Naive thymus-derived CD4-positive, alpha-beta T cell (primary cell): ENCODE measurements around the gene KRTAP13-3. TPM values are rescaled to one million over a fixed set of nuclear protein-coding genes. Genes with fewer than 3 reads are reported as not detected.

Source experiments
- polyA plus RNA-seq, 2 donors: library from polyadenylated mRNA; unstranded; fragments of 300-500 nt; fragmentation: Illumina TruSeq; gene quantifications; one replicate each; pipeline ENCODE4 v1.2.3, GENCODE V29; 2021
- total RNA-seq, 6 experiments: library from RNA in 5 of 6; stranded (reverse) in 5 of 6; gene quantifications; 1 replicate in 5 of 6; 2 replicates in 1 of 6; pipeline ENCODE4 v1.2.3 and lab custom pipeline; 2021 to 2026

The KRTAP13-3 gene
- total and polyA plus RNA-seq, 7 experiments from 2014 or later, result not detected

Other genes with a start within 250 kb of the KRTAP13-3 start
- gene CLDN8, start 209.8 kb downstream of the KRTAP13-3 start, total RNA-seq, result not detected
- gene CLDN8, start 209.8 kb downstream of the KRTAP13-3 start, polyA plus RNA-seq, result not detected
- gene KRTAP24-1, start 143.0 kb downstream of the KRTAP13-3 start, total RNA-seq, result not detected
- gene KRTAP24-1, start 143.0 kb downstream of the KRTAP13-3 start, polyA plus RNA-seq, result not detected
- gene KRTAP25-1, start 136.4 kb downstream of the KRTAP13-3 start, total RNA-seq, result not detected
- gene KRTAP25-1, start 136.4 kb downstream of the KRTAP13-3 start, polyA plus RNA-seq, result not detected
- not detected for gene KRTAP26-1, start 105.6 kb downstream of the KRTAP13-3 start, total RNA-seq
- not detected for gene KRTAP26-1, start 105.6 kb downstream of the KRTAP13-3 start, polyA plus RNA-seq
- gene KRTAP27-1, start 88.2 kb downstream of the KRTAP13-3 start, total RNA-seq, result not detected
- not detected for gene KRTAP27-1, start 88.2 kb downstream of the KRTAP13-3 start, polyA plus RNA-seq
- gene KRTAP23-1, start 77.3 kb downstream of the KRTAP13-3 start, total RNA-seq, result not detected
- gene KRTAP23-1, start 77.3 kb downstream of the KRTAP13-3 start, polyA plus RNA-seq, result not detected
- not detected for gene KRTAP13-2, start 53.7 kb downstream of the KRTAP13-3 start, total RNA-seq
- not detected for gene KRTAP13-2, start 53.7 kb downstream of the KRTAP13-3 start, polyA plus RNA-seq
- not detected for gene KRTAP13-1, start 29.9 kb downstream of the KRTAP13-3 start, total RNA-seq
- not detected for gene KRTAP13-1, start 29.9 kb downstream of the KRTAP13-3 start, polyA plus RNA-seq
- not detected for gene KRTAP13-4, start 4.3 kb upstream of the KRTAP13-3 start, total RNA-seq
- gene KRTAP13-4, start 4.3 kb upstream of the KRTAP13-3 start, polyA plus RNA-seq, result not detected
- not detected for gene KRTAP15-1, start 14.3 kb upstream of the KRTAP13-3 start, total RNA-seq
- not detected for gene KRTAP15-1, start 14.3 kb upstream of the KRTAP13-3 start, polyA plus RNA-seq
- gene KRTAP19-1, start 54.4 kb upstream of the KRTAP13-3 start, total RNA-seq, result not detected
- not detected for gene KRTAP19-1, start 54.4 kb upstream of the KRTAP13-3 start, polyA plus RNA-seq
- gene KRTAP19-2, start 61.5 kb upstream of the KRTAP13-3 start, total RNA-seq, result not detected
- not detected for gene KRTAP19-2, start 61.5 kb upstream of the KRTAP13-3 start, polyA plus RNA-seq
- gene KRTAP19-3, start 66.1 kb upstream of the KRTAP13-3 start, total RNA-seq, result not detected
- gene KRTAP19-3, start 66.1 kb upstream of the KRTAP13-3 start, polyA plus RNA-seq, result not detected
- gene KRTAP19-4, start 71.2 kb upstream of the KRTAP13-3 start, total RNA-seq, result not detected
- gene KRTAP19-4, start 71.2 kb upstream of the KRTAP13-3 start, polyA plus RNA-seq, result not detected
- not detected for gene KRTAP19-5, start 76.2 kb upstream of the KRTAP13-3 start, total RNA-seq
- not detected for gene KRTAP19-5, start 76.2 kb upstream of the KRTAP13-3 start, polyA plus RNA-seq
- gene KRTAP19-6, start 115.9 kb upstream of the KRTAP13-3 start, total RNA-seq, result not detected
- gene KRTAP19-6, start 115.9 kb upstream of the KRTAP13-3 start, polyA plus RNA-seq, result not detected
- not detected for gene KRTAP19-7, start 135.4 kb upstream of the KRTAP13-3 start, total RNA-seq
- not detected for gene KRTAP19-7, start 135.4 kb upstream of the KRTAP13-3 start, polyA plus RNA-seq
- gene KRTAP22-2, start 164.5 kb upstream of the KRTAP13-3 start, total RNA-seq, result not detected
- not detected for gene KRTAP22-2, start 164.5 kb upstream of the KRTAP13-3 start, polyA plus RNA-seq
- gene KRTAP6-3, start 166.5 kb upstream of the KRTAP13-3 start, total RNA-seq, result not detected
- not detected for gene KRTAP6-3, start 166.5 kb upstream of the KRTAP13-3 start, polyA plus RNA-seq
- not detected for gene KRTAP6-2, start 173.0 kb upstream of the KRTAP13-3 start, total RNA-seq
- not detected for gene KRTAP6-2, start 173.0 kb upstream of the KRTAP13-3 start, polyA plus RNA-seq
- gene KRTAP22-1, start 175.2 kb upstream of the KRTAP13-3 start, total RNA-seq, result not detected
- not detected for gene KRTAP22-1, start 175.2 kb upstream of the KRTAP13-3 start, polyA plus RNA-seq
- not detected for gene KRTAP6-1, start 188.0 kb upstream of the KRTAP13-3 start, total RNA-seq
- not detected for gene KRTAP6-1, start 188.0 kb upstream of the KRTAP13-3 start, polyA plus RNA-seq
- gene KRTAP20-1, start 190.5 kb upstream of the KRTAP13-3 start, total RNA-seq, result not detected
- not detected for gene KRTAP20-1, start 190.5 kb upstream of the KRTAP13-3 start, polyA plus RNA-seq
- not detected for gene KRTAP20-4, start 194.7 kb upstream of the KRTAP13-3 start, total RNA-seq
- gene KRTAP20-4, start 194.7 kb upstream of the KRTAP13-3 start, polyA plus RNA-seq, result not detected
- not detected for gene KRTAP20-2, start 209.3 kb upstream of the KRTAP13-3 start, total RNA-seq
- not detected for gene KRTAP20-2, start 209.3 kb upstream of the KRTAP13-3 start, polyA plus RNA-seq
- not detected for gene KRTAP20-3, start 216.9 kb upstream of the KRTAP13-3 start, total RNA-seq
- gene KRTAP20-3, start 216.9 kb upstream of the KRTAP13-3 start, polyA plus RNA-seq, result not detected